ELF-1 (cell line): ENCODE measurements around the gene PCDHA5.
A peak's percentile ranks its signal among the peaks of the same experiment; 100 is the strongest.
"Not testable (repeated sequence)": the region's sequence is repeated elsewhere in the genome, so short reads cannot be mapped to it uniquely, and the experiment has no call there.

Source experiments
- DNase-seq: peaks from one replicate; pipeline ENCODE4 v3.0.0-alpha.2; 2016; ENCODE audit warnings: low read depth, low spot score

The PCDHA5 gene

GRCh38 chr5:140821375-140822280, at the start of gene PCDHA5:
Gene PCDHA5 (plus strand): TSS chr5:140821613.
- peak; percentile 34 for DNase-seq

- DNase-seq = no peak
These were observed 40.9 kb upstream of the PCDHA5 start for GRCh38 chr5:140780512-140780911.

GRCh38 chr5:140785905-140786686, 35.3 kb upstream of the PCDHA5 start, which contains the start of gene PCDHA1:
Gene PCDHA1 (plus strand): TSS chr5:140786140.
- no peak for DNase-seq

- not testable (repeated sequence) for DNase-seq
These were observed 34.0 kb upstream of the PCDHA5 start for GRCh38 chr5:140787422-140787821.

- not testable (repeated sequence) for DNase-seq
These were observed 33.4 kb upstream of the PCDHA5 start for GRCh38 chr5:140787849-140788504.

- DNase-seq = no peak
These were observed 30.3 kb upstream of the PCDHA5 start for GRCh38 chr5:140791089-140791488.

GRCh38 chr5:140794595-140795258, 26.7 kb upstream of the PCDHA5 start, which contains the start of gene PCDHA2:
Gene PCDHA2 (plus strand): TSS chr5:140794852.
- DNase-seq = peak; percentile 28

- peak; percentile 18 for DNase-seq
These were observed 26.2 kb upstream of the PCDHA5 start for GRCh38 chr5:140795259-140795641.

- not testable (repeated sequence) for DNase-seq
These were observed 25.2 kb upstream of the PCDHA5 start for GRCh38 chr5:140796072-140796717.

- DNase-seq = no peak
These were observed 24.7 kb upstream of the PCDHA5 start for GRCh38 chr5:140796718-140797095.

GRCh38 chr5:140800816-140801493, 20.5 kb upstream of the PCDHA5 start, which contains the start of gene PCDHA3:
Gene PCDHA3 (plus strand): TSS chr5:140801057.
- DNase-seq = no peak

- DNase-seq = no peak
These were observed 19.9 kb upstream of the PCDHA5 start for GRCh38 chr5:140801494-140801841.

- DNase-seq = not testable (repeated sequence)
These were observed 19.0 kb upstream of the PCDHA5 start for GRCh38 chr5:140802381-140802780.

- DNase-seq = no peak
These were observed 18.6 kb upstream of the PCDHA5 start for GRCh38 chr5:140802781-140803271.

GRCh38 chr5:140806834-140807775, 14.3 kb upstream of the PCDHA5 start, which contains the start of gene PCDHA4:
Gene PCDHA4 (plus strand): TSS chr5:140807068.
- DNase-seq = peak; percentile 85

GRCh38 chr5:140808241-140808888, 13.0 kb upstream of the PCDHA5 start:
- DNase-seq = not testable (repeated sequence)

GRCh38 chr5:140808889-140809291, 12.5 kb upstream of the PCDHA5 start:
- DNase-seq = no peak

GRCh38 chr5:140822281-140822629, 842 bp downstream of the PCDHA5 start:
- DNase-seq = no peak
